HepG2 (cell line): ENCODE results near the gene TYMP. TPM values are rescaled to one million over a fixed set of nuclear protein-coding genes. Genes with fewer than 3 reads are reported as not detected.
A peak's percentile ranks its signal among the peaks of the same experiment; 100 is the strongest.

ENCODE experiments used
- CAMTA2 ChIP-seq: sonication (generic); formaldehyde crosslinking; IDR thresholded peaks from 2 replicates; pipeline ENCODE4 v1.4.0; 2020; ENCODE audit warnings: mild to moderate bottlenecking, missing genetic modification reagents, borderline replicate concordance
- DNMT3B ChIP-seq: conservative IDR thresholded peaks from 2 replicates; pipeline ENCODE4 v1.6.1; 2016; ENCODE audit warnings: missing biosample characterization, control low read depth
- ESRRA ChIP-seq: sonication (generic); formaldehyde crosslinking; IDR thresholded peaks from 2 replicates; pipeline ENCODE4 v1.5.1; 2020; ENCODE audit warnings: mild to moderate bottlenecking, low read depth, missing genetic modification reagents
- HNRNPH1 ChIP-seq: fragments of 200-400 bp; formaldehyde crosslinking; optimal IDR thresholded peaks from 2 replicates; pipeline ENCODE3; 2017; ENCODE audit warnings: mild to moderate bottlenecking, low read depth, low read length
- IRF2 ChIP-seq: IDR thresholded peaks from 2 replicates; pipeline ENCODE4 v1.6.1; 2018; ENCODE audit warnings: missing genetic modification reagents, missing compliant biosample characterization
- KLF11 ChIP-seq: IDR thresholded peaks from 2 replicates; pipeline ENCODE4 v1.6.1; 2016; ENCODE audit warnings: missing compliant biosample characterization
- NAIF1 ChIP-seq: sonication (generic); formaldehyde crosslinking; IDR thresholded peaks from 2 replicates; pipeline ENCODE4 v1.5.0; 2020; ENCODE audit warnings: mild to moderate bottlenecking, missing genetic modification reagents, borderline replicate concordance
- POGZ ChIP-seq: sonication (generic); formaldehyde crosslinking; IDR thresholded peaks from 2 replicates; pipeline ENCODE4 v1.4.0; 2020; ENCODE audit warnings: mild to moderate bottlenecking, missing genetic modification reagents
- POLR2AphosphoS5 ChIP-seq: IDR thresholded peaks from 2 replicates; pipeline ENCODE4 v1.6.1; 2012; ENCODE audit warnings: low read depth, low read length
- SMARCE1 ChIP-seq: fragments of 450-650 bp; IDR thresholded peaks from 2 replicates; pipeline ENCODE4 v1.6.1; 2017; ENCODE audit warnings: borderline replicate concordance
- ZFP90 ChIP-seq: sonication (generic); formaldehyde crosslinking; IDR thresholded peaks from 2 replicates; pipeline ENCODE4 v1.8.0; 2022; ENCODE audit warnings: missing genetic modification reagents, mild to moderate bottlenecking, inconsistent platforms, borderline replicate concordance
- ZMYM4 ChIP-seq: sonication (generic); formaldehyde crosslinking; IDR thresholded peaks from 2 replicates; pipeline ENCODE4 v1.8.1; 2023; ENCODE audit warnings: mild to moderate bottlenecking, missing genetic modification reagents
- ZNF160 ChIP-seq: sonication (generic); formaldehyde crosslinking; IDR thresholded peaks from 2 replicates; pipeline ENCODE4 v1.8.0; 2022; ENCODE audit warnings: mild to moderate bottlenecking, inconsistent platforms, missing genetic modification reagents
- ZNF224 ChIP-seq: sonication (generic); formaldehyde crosslinking; IDR thresholded peaks from 2 replicates; pipeline ENCODE4 v1.5.0; 2020; ENCODE audit warnings: mild to moderate bottlenecking, missing genetic modification reagents
- ZNF251 ChIP-seq: sonication (generic); formaldehyde crosslinking; IDR thresholded peaks from 2 replicates; pipeline ENCODE4 v1.9.0; 2021; ENCODE audit warnings: mild to moderate bottlenecking, missing genetic modification reagents
- ZNF274 ChIP-seq: sonication (generic); formaldehyde crosslinking; IDR thresholded peaks from 2 replicates; pipeline ENCODE4 v1.5.1; 2020; ENCODE audit warnings: mild to moderate bottlenecking, missing genetic modification reagents
- ZNF331 ChIP-seq: sonication (generic); formaldehyde crosslinking; IDR thresholded peaks from 2 replicates; pipeline ENCODE4 v1.4.0; 2020; ENCODE audit warnings: missing genetic modification reagents
- ZNF333 ChIP-seq: sonication (generic); formaldehyde crosslinking; IDR thresholded peaks from 2 replicates; pipeline ENCODE4 v1.4.0; 2020; ENCODE audit warnings: mild to moderate bottlenecking, missing genetic modification reagents, borderline replicate concordance
- ZNF432 ChIP-seq: sonication (generic); formaldehyde crosslinking; IDR thresholded peaks from 2 replicates; pipeline ENCODE4 v1.5.0; 2020; ENCODE audit warnings: missing genetic modification reagents, mild to moderate bottlenecking, borderline replicate concordance
- ZNF550 ChIP-seq: sonication (generic); formaldehyde crosslinking; IDR thresholded peaks from 2 replicates; pipeline ENCODE4 v1.4.0; 2020; ENCODE audit warnings: mild to moderate bottlenecking, missing genetic modification reagents, borderline replicate concordance
- ZNF569 ChIP-seq: sonication (generic); formaldehyde crosslinking; IDR thresholded peaks from 2 replicates; pipeline ENCODE4 v1.5.0; 2020; ENCODE audit warnings: mild to moderate bottlenecking, missing genetic modification reagents, moderate library complexity, borderline replicate concordance
- ZNF615 ChIP-seq: sonication (generic); formaldehyde crosslinking; IDR thresholded peaks from 2 replicates; pipeline ENCODE4 v1.5.0; 2020; ENCODE audit warnings: mild to moderate bottlenecking, missing genetic modification reagents, borderline replicate concordance
- ZNF652 ChIP-seq: IDR thresholded peaks from 2 replicates; pipeline ENCODE4 v1.6.1; 2016; ENCODE audit warnings: low read depth, borderline replicate concordance
- ZNF747 ChIP-seq: sonication (generic); formaldehyde crosslinking; IDR thresholded peaks from 2 replicates; pipeline ENCODE4 v1.8.1; 2023; ENCODE audit warnings: missing genetic modification reagents, mild to moderate bottlenecking, borderline replicate concordance
- ZNF777 ChIP-seq: sonication (generic); formaldehyde crosslinking; IDR thresholded peaks from 2 replicates; pipeline ENCODE4 v1.4.0; 2020; ENCODE audit warnings: missing genetic modification reagents
- polyA plus RNA-seq, 8 experiments: library from polyadenylated mRNA; depleted of rRNA in 3 of 8; stranded (reverse) in 7 of 8; unstranded in 1 of 8; fragments of >200 nt; fragmentation: Illumina TruSeq in 4 of 8; extraction: Trizol in 4 of 8; gene quantifications; 2 replicates each; pipeline versions ENCODE4 v1.2.1 to v1.2.3, GENCODE V29; 2011 to 2016; ENCODE audit warnings: low read depth in 4 of 8, missing spikeins in 1 of 8, mixed read lengths in 1 of 8; ENCODE audit not compliant: insufficient read depth in 1 of 8
- total RNA-seq, 5 experiments: library from RNA; depleted of rRNA; stranded (reverse); fragments of >200 nt; fragmentation: Illumina TruSeq; extraction: Trizol; gene quantifications; 2 replicates each; pipeline ENCODE4 v1.2.3, GENCODE V29; 2016; ENCODE audit warnings: low read depth in 1 of 5
- TF ChIP-seq, protein P1 (sequence below): sonication (generic); formaldehyde crosslinking; IDR thresholded peaks from 2 replicates; pipeline ENCODE4 v1.8.0; 2022; ENCODE audit warnings: mild to moderate bottlenecking, missing genetic modification reagents; ENCODE audit not compliant: insufficient replicate concordance
- TF ChIP-seq, protein P2 (sequence below): sonication (generic); formaldehyde crosslinking; IDR thresholded peaks from 2 replicates; pipeline ENCODE4 v1.5.0; 2020; ENCODE audit warnings: missing genetic modification reagents
- TF ChIP-seq, protein P3 (sequence below): sonication (generic); formaldehyde crosslinking; IDR thresholded peaks from 2 replicates; pipeline ENCODE4 v1.8.1; 2023; ENCODE audit warnings: missing genetic modification reagents, inconsistent platforms, borderline replicate concordance

The TYMP gene
- total and polyA plus RNA-seq, 2 of the 13 experiments (the other 11 are each of a cell fraction or from before 2014, with no cell fraction given): 3.9 to 4.3 TPM

DNA sequence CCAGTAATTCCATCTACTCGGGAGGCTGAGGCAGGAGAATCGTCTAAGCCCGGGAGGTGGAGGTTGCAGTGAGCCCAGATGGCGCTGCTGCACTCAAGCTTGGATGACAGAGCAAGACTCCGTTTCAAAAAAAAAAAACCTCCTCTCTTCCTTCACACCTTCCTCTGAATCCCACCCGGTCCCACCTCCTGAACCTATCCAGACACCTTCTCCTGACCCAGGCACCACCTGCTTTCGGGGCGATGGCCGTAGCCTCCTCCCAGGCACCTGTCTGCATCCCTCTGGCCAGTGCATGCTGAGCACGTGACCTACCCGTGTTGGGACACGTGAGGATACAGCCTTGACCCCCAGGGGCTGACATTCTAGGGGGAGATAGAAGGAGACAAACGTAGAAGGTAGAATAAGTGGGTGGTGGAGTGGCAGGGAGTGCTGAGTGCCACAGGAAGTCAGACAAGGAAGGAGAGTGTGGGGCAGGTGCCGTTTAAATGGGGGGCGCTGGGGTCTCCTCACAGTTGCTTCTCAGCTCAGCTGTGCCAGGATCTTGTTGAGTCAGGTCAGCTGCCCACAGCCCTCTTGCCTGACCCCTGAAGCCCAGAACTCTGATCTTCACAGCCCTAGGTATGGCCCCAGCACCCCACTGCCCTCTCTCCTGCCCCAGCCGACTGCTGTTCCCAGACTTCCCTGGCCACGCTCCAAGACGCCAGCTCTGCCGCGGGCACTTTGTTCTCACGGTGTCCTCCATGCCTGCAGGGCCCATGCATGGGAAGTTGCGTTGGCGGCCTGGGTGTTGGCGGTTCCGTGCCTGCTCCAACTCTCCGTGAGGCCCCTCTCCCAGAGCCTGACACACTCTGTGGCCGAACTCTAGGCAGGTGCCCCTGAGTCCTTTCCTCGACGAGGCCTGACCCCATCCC lies 44.3 kb downstream of the TYMP start (continued):
- TF ChIP-seq ZMYM4 (CRISPR knock-in tag) (peak; percentile 56; the same call in 1 of the 2 replicates), POGZ (CRISPR knock-in tag) (no peak), ZNF550 (CRISPR knock-in tag) (no peak), ZNF333 (CRISPR knock-in tag) (0 out of 2 replicates have a peak, but pooled peaks have one; percentile 19), ZNF224 (CRISPR knock-in tag) (peak; percentile 76; the same call in 1 of the 2 replicates), ZNF652 (no peak), ZNF747 (CRISPR knock-in tag) (no peak), ZNF274 (CRISPR knock-in tag) (no peak), IRF2 (peak; percentile 58; the same call in 1 of the 2 replicates), SMARCE1 (no peak), ZNF331 (no peak), CAMTA2 (no peak), POLR2AphosphoS5 (no peak; the same call in 1 of the 2 replicates), KLF11 (CRISPR knock-in tag) (no peak), ZNF160 (CRISPR knock-in tag) (no peak), ZNF432 (CRISPR knock-in tag) (no peak), ZNF777 (CRISPR knock-in tag) (no peak), HNRNPH1 (no peak), DNMT3B (CRISPR knock-in tag) (no peak; the same call in 1 of the 2 replicates), ESRRA (CRISPR knock-in tag) (no peak), ZNF615 (CRISPR knock-in tag) (no peak; the same call in 1 of the 2 replicates), ZNF569 (CRISPR knock-in tag) (no peak), ZFP90 (CRISPR knock-in tag) (no peak; the same call in 1 of the 2 replicates), ZNF251 (CRISPR knock-in tag) (no peak), NAIF1 (CRISPR knock-in tag) (no peak)
- TF ChIP-seq, protein P1, sequence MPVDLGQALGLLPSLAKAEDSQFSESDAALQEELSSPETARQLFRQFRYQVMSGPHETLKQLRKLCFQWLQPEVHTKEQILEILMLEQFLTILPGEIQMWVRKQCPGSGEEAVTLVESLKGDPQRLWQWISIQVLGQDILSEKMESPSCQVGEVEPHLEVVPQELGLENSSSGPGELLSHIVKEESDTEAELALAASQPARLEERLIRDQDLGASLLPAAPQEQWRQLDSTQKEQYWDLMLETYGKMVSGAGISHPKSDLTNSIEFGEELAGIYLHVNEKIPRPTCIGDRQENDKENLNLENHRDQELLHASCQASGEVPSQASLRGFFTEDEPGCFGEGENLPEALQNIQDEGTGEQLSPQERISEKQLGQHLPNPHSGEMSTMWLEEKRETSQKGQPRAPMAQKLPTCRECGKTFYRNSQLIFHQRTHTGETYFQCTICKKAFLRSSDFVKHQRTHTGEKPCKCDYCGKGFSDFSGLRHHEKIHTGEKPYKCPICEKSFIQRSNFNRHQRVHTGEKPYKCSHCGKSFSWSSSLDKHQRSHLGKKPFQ: no peak
- TF ChIP-seq, protein P2, sequence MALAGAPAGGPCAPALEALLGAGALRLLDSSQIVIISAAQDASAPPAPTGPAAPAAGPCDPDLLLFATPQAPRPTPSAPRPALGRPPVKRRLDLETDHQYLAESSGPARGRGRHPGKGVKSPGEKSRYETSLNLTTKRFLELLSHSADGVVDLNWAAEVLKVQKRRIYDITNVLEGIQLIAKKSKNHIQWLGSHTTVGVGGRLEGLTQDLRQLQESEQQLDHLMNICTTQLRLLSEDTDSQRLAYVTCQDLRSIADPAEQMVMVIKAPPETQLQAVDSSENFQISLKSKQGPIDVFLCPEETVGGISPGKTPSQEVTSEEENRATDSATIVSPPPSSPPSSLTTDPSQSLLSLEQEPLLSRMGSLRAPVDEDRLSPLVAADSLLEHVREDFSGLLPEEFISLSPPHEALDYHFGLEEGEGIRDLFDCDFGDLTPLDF (CRISPR knock-in tag): no peak
- TF ChIP-seq, protein P3, sequence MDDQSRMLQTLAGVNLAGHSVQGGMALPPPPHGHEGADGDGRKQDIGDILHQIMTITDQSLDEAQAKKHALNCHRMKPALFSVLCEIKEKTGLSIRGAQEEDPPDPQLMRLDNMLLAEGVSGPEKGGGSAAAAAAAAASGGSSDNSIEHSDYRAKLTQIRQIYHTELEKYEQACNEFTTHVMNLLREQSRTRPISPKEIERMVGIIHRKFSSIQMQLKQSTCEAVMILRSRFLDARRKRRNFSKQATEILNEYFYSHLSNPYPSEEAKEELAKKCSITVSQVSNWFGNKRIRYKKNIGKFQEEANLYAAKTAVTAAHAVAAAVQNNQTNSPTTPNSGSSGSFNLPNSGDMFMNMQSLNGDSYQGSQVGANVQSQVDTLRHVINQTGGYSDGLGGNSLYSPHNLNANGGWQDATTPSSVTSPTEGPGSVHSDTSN: no peak
